ENCODE results near the gene ACAP2.

- no peak for TF ChIP-seq FOXA1 (IDR thresholded peaks at IDR 0.05)
- TF ChIP-seq FOXK2 (IDR thresholded peaks at IDR 0.05): no peak
- TF ChIP-seq L3MBTL2 (conservative IDR thresholded peaks at IDR 0.05): no peak
- TF ChIP-seq, protein P1, sequence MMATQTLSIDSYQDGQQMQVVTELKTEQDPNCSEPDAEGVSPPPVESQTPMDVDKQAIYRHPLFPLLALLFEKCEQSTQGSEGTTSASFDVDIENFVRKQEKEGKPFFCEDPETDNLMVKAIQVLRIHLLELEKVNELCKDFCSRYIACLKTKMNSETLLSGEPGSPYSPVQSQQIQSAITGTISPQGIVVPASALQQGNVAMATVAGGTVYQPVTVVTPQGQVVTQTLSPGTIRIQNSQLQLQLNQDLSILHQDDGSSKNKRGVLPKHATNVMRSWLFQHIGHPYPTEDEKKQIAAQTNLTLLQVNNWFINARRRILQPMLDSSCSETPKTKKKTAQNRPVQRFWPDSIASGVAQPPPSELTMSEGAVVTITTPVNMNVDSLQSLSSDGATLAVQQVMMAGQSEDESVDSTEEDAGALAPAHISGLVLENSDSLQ (IDR thresholded peaks at IDR 0.05): no peak
- no peak for TF ChIP-seq BHLHE40 (IDR thresholded peaks at IDR 0.05; ENCODE audit: borderline replicate concordance)
Measured at GRCh38 chr3:195468391-195468776, 25.6 kb upstream of the ACAP2 start.

Measured in HEK293T (cell line).